ENCODE data around the gene WSB1.
A peak's percentile ranks its signal among the peaks of the same experiment; 100 is the strongest.

The WSB1 gene

GRCh38 chr17:27280527-27280926 is 13.4 kb upstream of the WSB1 start:
- no peak for DNase-seq (ENCODE audit: low spot score)

- DNase-seq (ENCODE audit: low spot score): no peak
Measured at GRCh38 chr17:27281438-27281837, 12.5 kb upstream of the WSB1 start.

- DNase-seq (ENCODE audit: low spot score): peak; percentile 39
Measured at GRCh38 chr17:27282054-27282551, 11.8 kb upstream of the WSB1 start.

GRCh38 chr17:27283060-27283459 is 10.9 kb upstream of the WSB1 start:
- no peak for DNase-seq (ENCODE audit: low spot score)

- DNase-seq (ENCODE audit: low spot score): no peak
Measured at GRCh38 chr17:27283751-27284150, 10.2 kb upstream of the WSB1 start.

GRCh38 chr17:27284811-27285415 is 9.0 kb upstream of the WSB1 start:
- DNase-seq (ENCODE audit: low spot score): no peak

GRCh38 chr17:27285516-27285915 is 8.4 kb upstream of the WSB1 start:
- no peak for DNase-seq (ENCODE audit: low spot score)

GRCh38 chr17:27288183-27288582 is 5.7 kb upstream of the WSB1 start:
- DNase-seq (ENCODE audit: low spot score): no peak

GRCh38 chr17:27289856-27290255 is 4.1 kb upstream of the WSB1 start:
- DNase-seq (ENCODE audit: low spot score): no peak

- DNase-seq (ENCODE audit: low spot score): no peak
Measured at GRCh38 chr17:27290916-27291598, 2.9 kb upstream of the WSB1 start.

- no peak for DNase-seq (ENCODE audit: low spot score)
Measured at GRCh38 chr17:27293359-27293897, 486 bp upstream of the WSB1 start.

GRCh38 chr17:27294689-27295630 is 1.0 kb downstream of the WSB1 start:
- DNase-seq (ENCODE audit: low spot score): peak; percentile 83

- DNase-seq (ENCODE audit: low spot score): no peak
Measured at GRCh38 chr17:27295945-27296344, 2.0 kb downstream of the WSB1 start.

- DNase-seq (ENCODE audit: low spot score): no peak
Measured at GRCh38 chr17:27296428-27296979, 2.6 kb downstream of the WSB1 start.

- no peak for DNase-seq (ENCODE audit: low spot score)
Measured at GRCh38 chr17:27299384-27300049, 5.6 kb downstream of the WSB1 start.

- DNase-seq (ENCODE audit: low spot score): no peak
Measured at GRCh38 chr17:27303734-27304133, 9.8 kb downstream of the WSB1 start.

GRCh38 chr17:27306276-27306835 is 12.4 kb downstream of the WSB1 start:
- no peak for DNase-seq (ENCODE audit: low spot score)

GRCh38 chr17:27310565-27311110 is 16.7 kb downstream of the WSB1 start:
- no peak for DNase-seq (ENCODE audit: low spot score)

GRCh38 chr17:27313301-27313700 is 19.4 kb downstream of the WSB1 start:
- DNase-seq (ENCODE audit: low spot score): no peak

GRCh38 chr17:27315322-27315721 is 21.4 kb downstream of the WSB1 start:
- DNase-seq (ENCODE audit: low spot score): no peak
